HG03066 (cell line): Measurements from ENCODE around the gene ARHGAP29.
"Not testable (repeated sequence)": the region's sequence is repeated elsewhere in the genome, so short reads cannot be mapped to it uniquely, and the experiment has no call there.

Experiments
- ATAC-seq: cut with Tn5 transposase; IDR thresholded peaks from one replicate; pipeline ENCODE4 v1.9.1; 2021; ENCODE audit warnings: low read depth; ENCODE audit not compliant: unreplicated experiment

The ARHGAP29 gene

DNA sequence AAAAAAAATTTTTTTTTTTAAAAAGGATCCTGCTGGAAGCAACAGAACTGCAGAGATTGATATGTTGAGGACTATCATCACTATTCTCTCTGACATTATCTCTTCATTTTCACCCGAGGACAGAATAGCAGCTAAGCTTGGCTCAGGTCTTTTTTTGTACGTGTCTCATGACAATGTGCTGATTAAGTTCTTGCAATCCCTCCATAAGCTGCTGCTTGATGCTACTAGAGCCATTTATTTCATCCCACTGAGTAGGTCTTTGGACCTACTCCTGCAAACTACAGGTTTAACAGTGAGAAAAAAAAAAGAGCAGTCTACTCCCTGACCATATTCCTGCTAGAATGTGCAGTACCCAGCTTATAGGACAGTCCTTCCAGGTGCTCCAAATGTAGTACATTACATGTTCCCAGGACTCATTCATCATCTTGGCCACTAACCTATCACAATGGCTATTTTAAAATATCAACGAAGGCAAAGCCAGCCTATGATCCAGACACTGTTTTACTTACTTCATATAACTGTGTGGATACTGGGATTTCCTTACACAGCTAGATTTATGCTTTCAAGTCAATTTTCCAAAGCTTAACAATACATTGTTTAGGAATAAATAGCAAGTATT, 54.1 kb downstream of the ARHGAP29 start:
- ATAC-seq: no peak

DNA sequence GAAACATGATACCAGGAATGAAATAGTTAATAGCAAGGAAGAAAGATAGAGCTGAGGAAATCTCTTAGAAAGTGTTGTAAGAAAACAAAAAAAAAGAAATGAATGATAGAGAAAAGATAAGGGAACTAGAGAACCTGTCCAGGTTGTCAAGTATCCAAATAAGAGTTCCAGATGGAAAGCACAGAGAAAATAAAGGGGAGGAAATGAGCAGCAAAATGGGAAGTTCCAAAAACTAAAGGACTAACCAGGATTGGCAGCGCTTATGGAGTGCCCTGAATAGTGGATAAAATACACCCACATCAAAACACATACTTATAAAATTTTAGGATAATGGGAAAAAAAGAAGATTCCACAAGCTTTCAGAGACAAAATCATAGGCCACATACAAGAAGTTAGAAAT, 55.2 kb downstream of the ARHGAP29 start:
- no peak for ATAC-seq

DNA sequence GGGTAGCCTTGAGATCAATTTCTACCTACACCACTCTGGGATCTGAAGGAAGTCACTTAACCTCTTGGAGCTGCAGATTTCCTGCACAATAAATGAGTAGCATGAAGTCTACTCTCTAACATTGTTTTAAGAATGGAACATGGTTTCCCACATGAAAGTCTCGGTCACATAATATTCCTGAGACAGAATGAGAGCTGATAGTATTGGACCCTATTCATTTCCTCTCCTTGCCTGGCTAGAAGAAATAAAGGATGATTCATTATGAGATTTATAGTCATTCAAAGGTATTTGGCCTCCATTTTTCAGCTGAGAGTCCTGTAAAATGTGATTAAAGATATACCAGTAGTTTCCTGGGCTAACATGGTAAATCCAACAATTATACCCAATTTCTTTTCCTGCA, 56.7 kb downstream of the ARHGAP29 start:
- ATAC-seq: no peak

DNA sequence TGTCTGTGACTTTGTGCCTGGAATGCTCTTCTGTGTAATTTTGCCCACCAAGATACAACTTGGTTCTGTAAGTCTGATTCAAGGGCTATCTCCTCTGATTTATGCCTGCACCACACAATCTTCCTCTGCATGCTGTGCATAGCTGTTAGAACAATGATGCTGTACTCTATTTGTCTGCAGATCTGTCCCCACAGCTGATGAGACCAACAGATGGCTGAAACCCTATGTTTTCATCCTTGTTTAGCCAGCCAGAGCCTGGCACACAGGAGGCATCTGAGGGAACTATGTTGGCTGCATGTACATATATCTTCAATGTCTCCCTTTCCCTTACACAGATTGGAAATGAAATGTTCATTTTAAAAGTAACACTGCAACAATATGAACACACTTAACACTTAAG, 58.5 kb downstream of the ARHGAP29 start:
- ATAC-seq: no peak

DNA sequence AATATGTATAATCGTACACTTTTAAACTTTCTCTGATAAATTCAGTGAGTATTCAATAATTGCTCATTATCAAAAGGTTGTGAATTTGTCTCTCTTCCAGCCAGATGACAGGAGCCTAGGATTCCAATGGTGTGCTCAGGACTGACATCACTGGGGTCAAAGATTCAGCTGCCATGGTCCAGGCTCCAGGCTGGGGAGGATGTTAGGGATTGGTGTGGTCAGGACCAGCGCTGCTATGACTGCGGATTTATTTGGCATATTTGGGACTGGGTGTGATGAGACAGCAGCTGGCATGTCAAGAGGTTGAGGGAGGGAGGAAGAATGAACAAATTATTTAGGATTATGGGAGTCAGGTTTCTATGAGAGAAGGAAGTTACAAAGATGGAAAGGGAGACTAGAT, 68.3 kb downstream of the ARHGAP29 start:
- no peak for ATAC-seq

DNA sequence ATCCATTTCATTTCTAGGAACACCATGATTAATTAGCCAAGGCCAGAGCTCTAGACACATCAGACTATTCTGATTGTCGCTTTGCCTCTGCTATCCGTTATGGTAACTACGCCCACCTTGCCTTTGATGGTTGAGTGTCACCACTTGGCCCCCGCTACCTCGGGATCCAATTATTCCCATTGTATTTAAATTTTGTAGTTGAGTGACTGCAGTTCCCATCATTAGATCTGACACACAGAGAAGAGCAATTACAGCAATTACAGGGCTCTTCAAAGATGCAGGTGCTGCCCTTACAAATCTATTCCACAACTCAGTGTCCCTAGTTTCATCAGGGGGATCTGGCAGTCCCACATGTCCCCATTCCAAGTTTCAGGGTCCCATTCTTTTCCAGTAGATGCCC, 71.5 kb downstream of the ARHGAP29 start:
- no peak for ATAC-seq

DNA sequence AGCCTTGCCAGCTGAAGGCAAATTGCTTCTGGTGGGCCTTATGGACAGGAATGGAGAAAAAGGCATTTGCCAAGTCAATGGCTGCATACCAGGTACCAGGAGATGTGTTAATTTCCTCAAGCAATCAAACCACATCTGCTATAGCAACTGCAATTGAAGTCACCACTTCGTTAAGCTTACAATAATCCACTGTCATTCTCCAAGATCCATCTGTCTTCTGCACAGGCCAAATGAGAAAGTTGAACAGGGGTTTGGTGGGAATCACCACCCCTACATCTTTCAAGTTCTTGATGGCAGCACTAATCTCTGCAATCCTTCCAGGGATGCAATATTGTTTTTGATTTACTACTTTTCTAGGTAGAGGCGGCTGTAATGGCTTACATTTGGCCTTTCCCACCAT, 72.5 kb downstream of the ARHGAP29 start:
- ATAC-seq: not testable (repeated sequence)

DNA sequence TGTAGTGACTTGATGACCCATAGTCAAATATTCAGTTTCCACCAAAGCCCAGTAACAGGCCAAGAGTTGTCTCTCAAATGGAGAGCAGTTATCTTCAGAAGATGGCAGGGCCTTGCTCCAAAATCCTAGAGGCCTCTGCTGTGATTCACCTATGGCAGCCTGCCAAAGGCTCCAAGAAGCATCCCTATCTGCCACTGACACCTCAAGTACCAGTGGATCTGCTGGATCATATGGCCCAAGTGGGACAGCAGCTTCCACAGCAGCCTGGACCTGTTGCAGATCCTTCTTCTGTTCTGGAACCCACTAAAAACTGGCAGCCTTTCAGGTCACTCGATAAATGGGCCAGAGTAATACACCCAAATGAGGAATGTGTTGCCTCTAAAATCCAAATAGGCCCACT, 73.3 kb downstream of the ARHGAP29 start:
- ATAC-seq: not testable (repeated sequence)

DNA sequence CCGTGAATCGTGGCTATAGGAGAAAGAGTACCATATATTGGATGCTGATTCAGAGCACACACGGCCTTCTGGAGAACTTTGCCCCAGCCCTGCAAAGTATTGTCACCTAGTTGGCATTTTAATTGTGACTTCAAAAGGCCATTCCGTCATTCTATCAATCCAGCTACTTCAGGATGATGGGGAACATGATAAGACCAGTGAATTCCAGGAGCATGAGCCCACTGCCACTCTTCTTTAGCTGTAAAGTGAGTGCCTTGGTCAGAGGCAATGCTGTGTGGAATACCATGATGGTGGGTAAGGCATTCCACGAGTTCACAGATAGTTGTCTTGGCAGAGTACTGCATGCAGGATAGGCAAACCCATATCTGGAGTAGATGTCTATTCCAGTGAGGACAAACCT, 74.1 kb downstream of the ARHGAP29 start:
- not testable (repeated sequence) for ATAC-seq

DNA sequence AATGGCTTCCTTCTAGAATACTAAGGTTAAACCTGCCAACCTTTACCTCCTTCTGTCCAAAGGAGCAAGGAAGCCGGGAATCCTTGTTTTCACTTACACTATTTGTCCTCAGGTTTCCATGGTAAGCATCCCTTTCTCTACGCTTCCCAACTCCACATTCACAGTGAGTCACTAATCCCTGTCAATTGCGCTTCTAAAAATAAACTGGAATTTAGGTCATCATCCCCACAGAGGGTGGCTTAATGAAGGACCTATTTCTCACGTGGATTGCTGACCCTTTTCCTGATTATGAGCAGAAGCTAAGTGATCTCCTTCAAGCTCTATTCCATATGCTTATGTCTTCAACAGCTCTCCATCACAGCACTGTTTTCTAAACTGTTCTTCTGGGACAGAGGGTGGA, 76.6 kb downstream of the ARHGAP29 start:
- no peak for ATAC-seq

DNA sequence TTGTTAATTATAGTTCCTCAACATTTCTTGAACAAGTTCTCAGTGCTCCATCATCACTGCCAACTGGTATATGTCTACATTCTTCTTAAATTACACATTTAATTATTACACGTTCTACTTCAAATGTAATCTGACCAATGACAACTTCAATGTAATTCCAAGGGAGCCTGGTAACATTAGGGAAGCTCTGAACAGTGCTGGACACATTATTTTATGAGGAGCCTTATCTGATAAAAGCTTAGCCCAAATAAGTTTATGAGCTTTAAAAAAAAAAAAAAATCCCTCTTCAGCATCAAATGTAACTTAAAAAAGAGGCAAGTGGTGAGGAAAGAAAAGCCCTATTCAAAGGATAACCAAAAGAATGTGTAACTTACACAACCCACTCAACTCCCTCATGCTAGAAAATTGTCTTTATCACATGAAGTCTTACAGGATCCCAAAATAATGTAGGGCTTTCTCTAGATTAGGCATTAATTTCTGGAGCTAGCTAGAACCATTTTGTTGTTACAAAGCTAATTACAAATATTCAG, 81.2 kb downstream of the ARHGAP29 start:
- no peak for ATAC-seq

DNA sequence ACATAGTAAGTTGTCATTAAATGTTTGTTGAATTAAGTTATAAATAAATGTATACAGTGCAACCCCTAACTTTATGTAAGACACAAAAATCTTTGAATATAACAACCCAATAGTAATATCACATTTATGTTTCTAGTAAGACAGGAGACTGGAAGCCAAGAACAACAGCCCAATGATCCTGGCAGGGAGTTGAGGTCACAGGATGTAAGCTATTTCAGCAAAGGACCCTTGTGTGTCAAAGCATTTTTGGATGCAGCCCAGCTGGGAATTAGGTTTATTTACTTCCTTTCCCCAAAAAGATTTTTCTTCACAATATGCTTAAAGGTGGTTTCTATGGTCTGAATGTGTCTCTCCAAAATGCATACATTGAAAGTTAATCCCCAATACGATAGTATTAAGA, 82.4 kb downstream of the ARHGAP29 start:
- ATAC-seq: no peak

DNA sequence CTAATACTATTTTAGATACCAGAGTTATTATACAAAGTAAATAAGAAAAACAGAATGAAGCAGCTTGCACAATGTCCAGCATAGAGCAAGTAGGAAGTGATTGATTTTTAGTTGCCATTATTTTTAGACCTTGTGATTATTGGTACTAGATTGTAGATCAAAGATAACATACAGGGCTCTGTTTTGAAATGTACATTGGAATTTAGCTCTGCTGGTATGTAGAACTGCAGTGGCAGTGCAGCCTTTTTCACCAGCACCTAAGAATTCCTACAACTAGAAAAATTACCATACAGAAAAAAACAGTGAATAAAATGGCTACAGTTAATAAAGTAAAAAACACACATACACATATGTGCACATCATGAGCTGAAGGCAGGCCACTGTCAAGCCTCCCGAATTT, 84.3 kb downstream of the ARHGAP29 start:
- no peak for ATAC-seq

DNA sequence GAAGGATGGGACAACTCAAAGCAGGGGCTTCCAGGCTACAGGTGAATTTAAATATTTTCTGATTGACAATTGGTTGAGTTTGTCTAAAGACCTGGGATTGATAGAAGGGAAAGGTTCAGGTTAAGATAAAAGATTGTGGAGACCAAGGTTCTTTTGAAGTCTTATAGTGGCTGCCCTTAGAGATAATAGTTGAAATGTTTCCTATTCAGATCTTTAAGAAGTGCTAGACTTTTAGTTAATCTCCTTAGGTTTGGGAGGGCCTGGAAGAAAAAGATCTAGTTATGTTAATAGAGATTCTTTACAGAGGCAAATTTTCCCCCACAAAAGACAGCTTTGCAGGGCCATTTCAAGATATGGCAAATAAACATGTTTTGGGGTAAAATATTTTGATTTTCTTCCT, 88.2 kb downstream of the ARHGAP29 start:
- not testable (repeated sequence) for ATAC-seq

DNA sequence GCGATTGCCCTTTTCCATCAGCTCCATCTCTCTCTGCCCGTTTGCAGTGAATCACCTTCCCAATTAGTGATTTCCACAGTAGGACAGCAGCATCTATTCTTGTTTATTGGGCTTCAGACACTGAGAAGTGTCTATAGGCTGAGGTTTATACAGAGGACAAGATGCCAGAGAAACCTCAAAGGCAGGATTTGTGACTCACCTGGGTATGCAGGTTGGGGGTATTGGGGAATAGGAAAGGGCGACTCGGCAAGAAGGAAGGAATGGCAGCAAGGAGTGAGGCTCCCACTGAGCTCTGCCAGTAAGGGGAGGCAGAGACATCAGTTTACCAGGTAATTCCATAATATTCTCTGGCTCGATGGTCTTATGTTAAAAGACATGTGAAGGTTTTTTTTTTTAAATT, 91.1 kb downstream of the ARHGAP29 start:
- ATAC-seq: no peak

DNA sequence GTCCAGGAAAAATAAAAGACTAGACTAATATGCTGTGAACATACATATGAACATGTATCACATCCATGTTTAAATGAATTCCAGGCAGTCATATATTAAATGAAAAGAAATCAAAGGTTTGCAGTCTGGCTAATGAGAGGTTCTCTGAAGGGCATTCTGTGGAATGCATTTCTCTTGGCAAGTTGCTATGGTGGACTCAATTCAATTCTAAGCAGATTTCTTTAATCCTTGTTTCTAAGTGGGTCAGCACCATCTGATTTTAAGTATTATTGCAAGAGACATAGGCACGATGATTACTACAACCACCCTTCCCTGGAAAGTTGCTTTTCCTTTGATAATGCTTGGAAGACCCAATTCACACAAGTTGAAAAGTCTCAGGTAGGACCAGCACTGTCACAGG, 92.5 kb downstream of the ARHGAP29 start:
- ATAC-seq: no peak

DNA sequence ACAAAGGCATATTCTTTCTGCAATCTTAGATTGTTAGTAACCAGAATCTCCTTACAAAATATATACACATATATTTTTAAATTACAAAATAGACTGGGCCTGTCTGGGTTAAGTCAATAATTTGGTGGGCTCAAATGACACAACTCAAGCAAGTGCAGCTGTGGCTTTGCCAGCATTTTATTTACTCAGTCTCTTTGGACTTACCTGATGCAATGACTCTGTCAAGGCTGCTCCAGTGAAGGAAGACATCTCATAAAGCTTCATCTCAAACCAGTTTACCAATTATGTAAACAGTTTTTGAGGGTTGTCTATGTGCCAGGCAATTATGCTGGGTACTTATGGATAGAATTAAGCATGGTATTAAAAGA, 93.6 kb downstream of the ARHGAP29 start:
- no peak for ATAC-seq

DNA sequence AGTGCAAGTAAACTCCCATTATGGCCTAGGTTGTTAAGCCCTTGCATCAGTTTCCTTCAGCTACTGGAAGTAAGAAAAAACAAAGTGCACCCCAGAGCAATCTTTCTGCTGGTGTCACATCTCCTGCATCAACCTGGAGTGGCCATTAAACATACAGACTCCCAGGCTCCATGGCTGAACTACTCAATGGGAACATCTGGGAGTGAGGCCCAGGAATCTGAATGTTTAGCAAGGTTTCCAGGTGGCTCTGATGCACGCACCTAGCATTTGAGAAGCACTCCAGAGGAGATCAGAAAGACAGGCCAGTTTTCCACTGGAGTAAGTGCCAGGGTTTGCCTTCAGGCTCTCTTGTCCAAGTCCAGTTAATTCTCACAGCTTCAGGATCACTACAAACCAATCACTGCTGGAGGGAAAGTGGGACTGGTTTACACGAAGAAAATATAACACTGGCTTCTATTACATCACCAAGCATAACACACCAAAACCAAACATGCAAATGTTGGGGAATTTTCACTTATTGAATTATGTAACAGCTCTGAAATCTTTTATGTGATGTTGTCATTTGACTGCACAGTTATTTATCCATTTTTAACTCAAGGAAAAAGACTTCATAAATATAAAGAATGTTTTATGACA, 94.1 kb downstream of the ARHGAP29 start:
- no peak for ATAC-seq

DNA sequence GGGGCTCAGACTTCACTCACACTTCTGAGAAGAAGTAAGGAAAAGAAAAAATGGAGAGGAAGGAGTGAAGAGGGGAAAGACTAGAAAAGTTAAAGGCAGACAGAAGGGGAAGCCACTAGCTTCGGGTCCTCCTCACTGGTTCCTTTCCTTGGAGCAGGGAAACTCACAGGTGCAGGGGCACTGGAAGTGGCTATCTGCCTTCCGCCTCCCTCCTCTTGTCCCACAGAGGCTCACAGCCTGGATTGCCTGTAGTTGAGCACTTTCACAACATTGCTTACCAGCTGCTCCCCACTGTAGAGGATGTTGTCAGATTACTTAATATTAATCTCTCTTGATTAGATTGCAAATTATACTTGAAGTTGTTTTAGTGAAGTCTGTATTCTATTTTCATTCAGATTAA, 94.8 kb downstream of the ARHGAP29 start:
- no peak for ATAC-seq

DNA sequence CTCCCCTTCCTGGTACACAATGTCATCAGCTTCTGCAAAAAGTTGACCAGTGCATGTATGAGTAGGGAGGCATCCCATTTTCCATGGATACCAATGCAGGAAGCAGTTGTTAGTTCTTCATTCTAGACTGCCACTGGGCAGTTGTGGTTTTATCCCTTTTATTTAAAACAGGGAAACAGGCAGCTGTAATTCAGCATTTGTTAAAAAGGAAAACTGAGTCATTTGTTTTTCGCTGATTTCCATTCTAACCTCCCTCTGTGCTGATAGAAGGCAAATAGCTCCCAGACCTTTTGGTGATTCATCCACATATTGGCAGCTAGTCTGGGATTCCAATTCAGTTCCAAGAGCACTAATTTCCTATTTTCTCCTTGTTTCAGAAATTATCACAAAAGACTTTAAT, 95.4 kb downstream of the ARHGAP29 start:
- ATAC-seq: no peak

DNA sequence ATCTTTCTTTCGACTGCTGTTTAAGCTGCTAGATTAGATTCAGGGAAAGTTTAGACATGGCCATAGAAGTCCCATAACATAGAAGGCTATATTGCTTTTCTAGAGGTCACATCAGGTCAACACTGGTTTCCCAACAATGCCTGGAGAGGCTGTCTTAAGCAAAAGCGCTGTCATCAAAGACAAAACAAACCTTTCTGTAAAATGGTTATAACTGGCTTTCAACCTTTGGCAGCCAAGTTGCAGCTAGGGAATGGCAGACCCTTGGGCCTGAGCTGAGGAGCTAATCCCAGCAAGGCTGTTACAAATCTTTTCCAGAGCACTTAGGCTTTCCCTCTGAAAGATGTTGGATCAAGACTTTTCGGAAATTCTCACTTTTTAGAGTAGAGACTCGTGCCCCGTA, 105.3 kb downstream of the ARHGAP29 start:
- ATAC-seq: no peak

DNA sequence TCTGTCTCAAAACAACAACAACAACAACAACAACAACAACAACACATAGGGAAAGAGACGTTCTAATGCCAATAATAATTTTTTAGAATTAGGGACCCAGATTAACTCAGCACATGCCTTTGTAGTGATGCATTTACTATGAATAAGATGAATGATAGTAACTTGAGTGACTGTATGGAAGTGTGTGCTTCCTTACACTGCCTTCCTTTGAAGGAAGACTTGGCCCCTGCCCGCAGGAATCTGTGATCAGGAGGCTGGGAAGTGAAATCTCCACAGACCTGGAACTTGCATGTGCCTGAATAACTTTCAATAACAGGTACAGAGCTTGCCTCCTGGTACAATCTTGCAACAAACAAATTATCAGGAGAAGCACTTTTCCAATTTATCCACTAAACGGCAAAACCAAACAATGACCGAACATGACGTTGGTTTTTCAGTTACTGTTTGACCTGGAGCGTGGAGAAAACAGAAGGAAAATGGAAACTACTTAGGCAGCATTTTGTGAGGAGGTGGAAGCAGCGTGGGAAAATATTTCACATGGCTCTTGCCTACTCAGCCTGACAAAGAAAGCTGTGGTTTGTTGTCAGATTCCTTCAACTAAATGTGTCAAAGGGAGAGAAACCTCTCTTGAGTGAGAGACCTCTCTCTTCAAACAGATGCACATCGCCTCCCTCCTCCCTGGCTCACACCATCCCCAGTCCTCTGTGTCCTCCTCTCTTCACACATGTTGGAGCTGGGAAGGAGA, 106.4 kb downstream of the ARHGAP29 start:
- no peak for ATAC-seq
